Colon (tissue), 2 donors: Measurements from ENCODE around the gene IL18BP.

Source experiments
- FAIRE-seq: peaks from 2 replicates; lab custom pipeline; 2012; peaks lifted over from hg19 to GRCh38; lab: Jason Lieb, UNC
- donor health status: control.
- donor health status: control.

Gene IL18BP

DNA sequence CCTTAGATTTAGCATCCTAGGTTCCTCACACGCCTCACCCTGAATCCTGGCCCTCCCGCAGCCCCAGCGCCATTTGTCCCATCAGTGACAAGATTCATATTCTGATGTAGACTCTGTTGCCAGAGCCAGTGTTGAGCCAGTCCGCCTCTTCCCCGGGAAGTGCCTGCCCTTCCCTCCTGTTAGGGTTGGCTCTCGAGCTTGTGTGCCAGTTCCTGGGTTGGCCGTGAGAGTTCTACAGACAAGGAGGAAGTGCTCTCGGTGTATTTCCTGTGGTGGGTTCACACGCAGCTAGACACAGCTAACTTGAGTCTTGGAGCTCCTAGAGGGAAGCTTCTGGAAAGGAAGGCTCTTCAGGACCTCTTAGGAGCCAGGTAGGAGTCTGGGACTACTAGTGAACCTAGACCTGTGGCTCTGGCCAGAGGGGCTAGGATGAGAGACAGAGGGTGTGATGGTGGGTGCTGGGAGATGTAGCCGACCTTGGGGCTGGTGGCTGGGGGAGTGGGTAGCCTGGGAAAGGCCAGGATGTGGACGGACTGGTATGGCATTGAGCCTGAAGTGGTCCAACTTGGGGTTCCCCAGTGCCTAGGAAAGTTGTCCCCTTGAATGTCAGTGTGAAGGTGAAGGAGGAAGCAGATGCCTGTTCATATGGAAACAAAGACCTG is at the start of gene IL18BP:
Gene IL18BP (plus strand): TSS at position 261 of the 662 bp plus-strand sequence. CDS start 1,076 bp downstream, outside the sequence.
- FAIRE-seq: no peak

DNA sequence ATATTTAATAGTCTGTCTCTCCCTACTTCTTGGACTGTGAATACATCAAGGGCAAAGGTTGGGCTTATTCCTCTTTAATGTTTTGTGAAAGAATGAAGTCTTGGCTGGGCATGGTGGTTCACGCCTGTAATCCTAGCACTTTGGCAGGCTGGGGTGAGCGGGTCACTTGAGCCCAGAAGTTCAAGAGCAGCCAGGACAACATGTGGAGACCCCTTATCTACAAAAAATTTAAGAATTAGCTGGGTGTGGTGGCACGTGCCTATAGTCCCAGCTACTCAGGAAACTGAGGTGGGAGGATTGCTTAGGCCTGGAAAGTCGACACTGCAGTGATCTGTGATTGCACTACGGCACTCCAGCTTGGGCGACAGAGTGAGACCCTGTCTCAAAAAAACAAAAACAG is 49.7 kb upstream of the IL18BP start:
- no peak for FAIRE-seq

DNA sequence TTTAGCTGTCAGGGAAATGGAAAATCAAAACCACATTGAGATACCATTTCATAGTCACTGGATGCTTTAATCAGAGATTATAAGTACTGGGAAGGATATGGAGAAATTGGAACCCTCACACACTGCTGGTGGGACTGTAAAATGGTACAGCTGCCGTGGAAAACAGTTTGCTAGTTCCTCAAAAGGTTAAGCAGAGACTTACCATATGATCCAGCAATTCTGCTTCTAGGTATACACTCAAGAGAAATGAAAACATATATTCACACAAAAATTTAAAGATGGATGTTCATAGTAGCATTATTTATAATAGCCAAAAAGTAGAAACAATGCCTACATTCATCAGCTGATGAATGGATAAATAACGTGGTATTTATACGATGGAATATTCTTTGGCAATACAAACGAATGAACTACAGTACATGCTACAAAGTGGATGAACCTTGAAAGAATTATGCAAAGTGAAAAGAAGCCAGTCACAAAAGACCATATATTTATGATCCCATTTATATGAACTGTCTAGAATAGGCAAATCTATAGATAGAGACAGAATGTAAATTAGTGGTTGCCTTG is 46.9 kb upstream of the IL18BP start:
- FAIRE-seq: no peak

DNA sequence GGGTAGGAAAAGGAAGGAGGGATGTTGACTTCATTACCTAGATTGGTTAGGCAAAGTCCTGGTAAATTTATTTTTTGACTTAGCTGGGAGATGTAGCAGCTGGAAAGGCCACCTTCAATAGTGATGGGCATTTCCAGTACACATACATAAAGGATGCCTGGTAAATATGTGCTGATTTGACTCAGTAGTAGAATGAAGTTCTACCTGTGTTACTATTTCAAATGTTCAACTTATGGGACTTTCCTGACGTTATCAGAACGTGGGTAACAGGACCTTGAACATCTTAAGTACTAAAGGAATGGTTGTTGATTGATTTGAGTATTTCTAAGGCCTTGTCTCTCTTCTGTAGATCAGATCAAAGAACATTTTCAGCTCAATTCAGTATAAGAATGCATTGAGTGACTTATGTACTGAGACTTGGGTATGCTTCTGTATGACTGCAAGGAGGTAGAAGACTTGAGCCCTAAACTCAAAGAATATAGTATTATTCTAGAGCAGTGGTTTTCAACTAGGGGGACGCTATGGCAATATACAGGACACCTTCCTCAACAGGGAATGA is 42.7 kb upstream of the IL18BP start:
- FAIRE-seq: no peak

DNA sequence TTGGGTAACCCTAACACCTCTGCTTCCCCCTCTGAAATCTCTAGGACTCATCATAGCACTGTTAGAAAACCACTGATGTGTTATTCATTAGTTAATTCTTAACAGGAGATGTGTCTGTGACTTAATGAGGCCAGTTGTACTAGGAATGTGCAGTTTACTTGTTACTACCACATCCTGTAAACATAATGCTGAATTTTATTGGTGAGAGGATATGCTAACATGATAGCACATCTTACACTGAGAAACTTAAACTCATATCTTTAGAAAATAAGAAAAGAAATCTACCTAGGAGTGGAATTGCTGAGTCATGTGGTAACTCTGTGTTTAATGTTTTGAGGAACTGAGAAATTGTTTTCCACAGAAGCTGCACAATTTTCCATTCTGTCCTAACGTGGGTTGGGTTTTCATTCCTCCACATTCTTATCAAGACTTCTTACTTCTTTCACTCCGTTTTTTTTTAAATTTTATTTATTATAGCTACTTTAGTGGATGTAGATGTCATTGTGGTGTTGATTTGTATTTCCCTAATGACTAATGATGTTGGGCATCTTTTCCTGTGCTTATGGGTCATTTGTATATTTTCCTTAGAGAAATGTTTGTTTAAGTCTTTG is 36.2 kb upstream of the IL18BP start:
- FAIRE-seq: no peak

DNA sequence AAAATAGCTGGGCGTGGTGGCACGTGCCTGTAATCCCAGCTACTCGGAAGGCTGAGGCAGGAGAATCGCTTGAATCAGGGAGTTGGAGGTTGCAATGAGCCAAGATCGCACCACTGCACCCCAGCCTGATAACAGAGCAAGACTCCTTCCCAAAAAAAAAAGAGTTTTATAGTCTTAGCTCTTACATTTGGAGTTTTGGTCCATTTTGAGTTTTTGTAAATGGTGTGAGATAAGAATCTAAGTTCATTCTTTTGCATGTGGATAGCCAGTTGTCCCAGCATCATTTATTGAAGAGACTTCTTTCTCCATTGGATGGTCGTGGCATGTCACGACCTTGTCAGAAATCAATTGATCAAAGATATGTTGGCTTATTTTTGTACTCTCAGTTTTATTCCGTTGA is 35.2 kb upstream of the IL18BP start:
- no peak for FAIRE-seq

DNA sequence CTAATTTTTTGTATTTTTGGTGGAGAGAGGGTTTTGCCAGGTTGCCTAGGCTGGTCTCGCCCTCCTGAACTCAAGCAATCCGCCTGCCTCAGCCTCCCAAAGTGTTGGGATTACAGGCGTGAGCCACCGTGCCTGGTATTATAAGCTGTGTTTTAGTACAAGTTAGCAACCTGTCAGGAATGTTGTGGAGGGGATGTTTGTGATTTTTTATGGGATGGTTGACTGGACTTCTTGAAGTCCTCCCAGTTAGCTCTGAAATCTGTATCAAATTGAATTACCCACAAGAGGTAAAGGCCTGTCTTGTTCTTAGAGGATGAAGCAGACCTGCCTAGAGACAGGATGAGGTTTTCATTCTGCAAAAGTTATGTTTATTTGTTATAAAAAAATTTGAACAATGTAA is 34.1 kb upstream of the IL18BP start:
- no peak for FAIRE-seq

DNA sequence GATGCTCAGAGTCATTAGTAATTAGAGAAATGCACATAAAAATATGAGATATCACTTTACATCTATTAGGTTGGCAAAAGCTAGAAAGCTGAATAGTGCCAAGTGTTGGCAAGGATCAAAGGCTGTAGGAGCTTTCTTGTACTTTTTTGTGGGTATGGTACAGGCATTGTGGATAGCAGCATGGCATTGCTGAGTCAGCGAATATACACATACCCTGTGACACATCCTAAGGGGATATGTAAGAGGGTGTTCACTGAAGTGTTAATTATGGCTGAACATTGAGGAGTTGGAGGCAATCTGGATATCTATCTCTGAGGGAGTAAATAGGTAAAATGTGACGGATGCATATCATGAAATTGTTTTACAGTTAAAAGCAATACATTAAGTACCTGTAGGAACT is 27.0 kb upstream of the IL18BP start:
- no peak for FAIRE-seq

DNA sequence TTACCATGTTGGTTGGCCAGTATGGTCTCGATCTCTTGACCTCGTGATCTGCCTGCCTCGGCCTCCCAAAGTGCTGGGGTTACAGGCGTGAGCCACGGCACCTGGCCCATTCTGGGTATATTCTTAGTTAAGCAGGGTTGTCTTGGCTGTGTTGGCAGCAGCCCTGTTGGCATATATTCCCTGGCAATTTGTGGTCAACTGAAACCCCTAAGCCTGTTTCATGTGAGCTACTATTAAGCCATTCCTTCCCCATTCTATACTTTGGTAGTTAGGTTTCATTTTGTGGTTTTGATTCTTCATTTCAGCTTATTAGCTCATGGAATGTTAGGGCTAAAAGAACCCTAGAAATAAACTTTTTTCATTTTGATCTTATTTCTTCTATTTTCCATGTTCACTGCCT is 22.2 kb upstream of the IL18BP start:
- no peak for FAIRE-seq

DNA sequence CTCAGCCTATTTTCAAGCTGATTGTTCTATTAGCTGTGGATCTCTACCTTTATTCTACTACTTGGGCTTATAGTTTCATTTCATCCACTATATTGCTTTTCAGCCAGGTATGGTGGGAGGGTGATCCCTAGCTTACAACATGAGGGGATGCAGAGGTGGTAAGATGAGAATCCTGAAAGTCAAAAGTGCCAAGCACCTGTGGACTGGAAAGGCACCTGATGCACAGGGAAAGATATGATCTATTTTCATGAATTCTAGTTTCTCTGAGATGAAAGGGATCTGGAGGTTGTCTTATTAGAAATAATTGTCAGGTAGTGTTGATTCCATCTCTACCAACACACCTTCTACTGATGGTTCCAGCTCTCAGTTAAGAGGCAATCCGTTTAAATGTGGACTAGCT is 21.6 kb upstream of the IL18BP start:
- FAIRE-seq: no peak

DNA sequence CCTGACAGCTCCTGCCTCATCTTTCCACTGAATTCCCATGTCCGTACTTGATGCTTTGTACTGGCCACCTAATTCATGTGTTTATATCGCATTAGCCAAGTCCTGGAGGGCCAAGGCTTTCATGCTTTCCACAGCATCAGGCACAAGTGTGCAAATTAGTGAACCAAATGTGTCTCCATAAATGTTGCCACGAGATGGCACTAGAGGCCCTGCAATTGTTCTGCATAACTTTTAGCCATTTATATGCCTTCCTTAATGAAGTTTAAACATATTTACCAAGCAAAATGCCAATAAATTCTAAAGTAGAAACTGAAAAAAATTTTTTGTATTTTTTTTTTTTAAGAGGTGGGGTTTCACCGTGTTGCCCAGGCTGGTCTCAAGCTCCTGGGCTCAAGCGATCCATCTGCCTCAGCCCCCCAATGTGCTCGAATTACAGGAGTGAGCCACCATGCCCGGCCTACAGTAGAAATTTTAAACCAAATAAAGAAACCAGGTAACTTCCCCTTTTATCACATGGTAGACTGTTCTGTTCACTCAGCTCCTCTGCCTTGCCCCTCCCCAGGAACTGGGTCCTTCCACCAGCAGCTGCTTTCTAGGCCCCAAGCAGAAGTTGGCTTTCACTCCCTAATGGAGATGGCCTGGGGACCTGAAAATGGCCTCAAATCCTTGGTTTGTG is 20.8 kb upstream of the IL18BP start:
- FAIRE-seq: no peak

DNA sequence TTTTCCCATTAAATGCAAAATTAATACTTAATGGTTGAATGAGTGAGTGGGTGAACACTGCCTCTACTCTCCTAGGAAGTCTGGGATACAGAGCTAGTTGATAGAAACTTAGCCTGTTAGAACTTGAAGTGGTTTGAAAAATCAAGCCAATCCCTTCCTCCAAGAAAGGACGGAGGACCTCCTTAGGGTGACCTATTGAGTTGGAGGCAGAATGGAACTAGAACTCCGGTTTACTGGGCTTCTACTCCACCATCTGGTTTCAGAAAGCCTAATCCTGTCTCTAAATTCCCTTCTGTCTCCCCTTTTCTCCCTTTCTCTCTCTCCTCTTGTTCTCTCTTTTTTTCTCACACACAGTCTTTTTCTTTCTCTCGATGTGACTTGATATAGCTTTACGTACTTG is 19.6 kb upstream of the IL18BP start:
- FAIRE-seq: no peak

DNA sequence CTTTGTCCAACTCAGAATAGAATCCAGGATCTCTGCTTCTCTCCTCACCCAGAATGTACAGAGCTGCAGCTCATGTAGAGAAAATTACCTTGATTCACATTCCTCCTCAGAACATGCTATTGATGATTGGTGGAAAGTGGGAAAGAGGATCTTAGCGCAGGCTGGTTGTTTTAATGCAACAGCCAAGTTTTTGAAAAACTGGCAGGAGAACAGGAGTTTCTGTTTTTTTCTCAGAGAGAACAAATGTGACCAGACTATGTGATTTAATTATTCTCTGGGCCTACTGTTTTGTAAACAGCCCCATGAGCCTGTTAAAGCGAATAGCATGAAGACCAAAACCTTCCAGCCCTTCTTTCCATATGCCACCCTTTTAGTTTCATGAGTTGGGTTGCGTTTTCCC is 19.1 kb upstream of the IL18BP start:
- FAIRE-seq: no peak

DNA sequence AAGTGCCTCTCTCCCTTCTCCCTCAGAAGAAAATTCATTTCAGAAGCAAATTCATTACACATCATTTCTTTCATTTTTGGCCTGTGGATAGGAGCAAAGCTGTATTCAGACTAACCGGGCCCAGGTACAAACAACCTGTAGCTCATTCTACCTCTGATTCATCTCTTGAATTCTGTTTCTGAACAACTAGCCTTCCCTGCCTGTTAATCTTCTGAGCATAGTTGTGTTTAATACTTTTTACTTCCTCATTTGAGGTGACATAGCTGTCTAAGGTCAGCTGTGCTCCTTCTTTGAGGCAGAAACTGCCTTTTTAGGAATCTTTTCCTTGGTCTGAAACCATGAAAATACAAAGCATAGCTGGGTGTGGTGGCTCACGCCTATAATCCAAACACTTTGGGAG is 12.6 kb upstream of the IL18BP start:
- no peak for FAIRE-seq

DNA sequence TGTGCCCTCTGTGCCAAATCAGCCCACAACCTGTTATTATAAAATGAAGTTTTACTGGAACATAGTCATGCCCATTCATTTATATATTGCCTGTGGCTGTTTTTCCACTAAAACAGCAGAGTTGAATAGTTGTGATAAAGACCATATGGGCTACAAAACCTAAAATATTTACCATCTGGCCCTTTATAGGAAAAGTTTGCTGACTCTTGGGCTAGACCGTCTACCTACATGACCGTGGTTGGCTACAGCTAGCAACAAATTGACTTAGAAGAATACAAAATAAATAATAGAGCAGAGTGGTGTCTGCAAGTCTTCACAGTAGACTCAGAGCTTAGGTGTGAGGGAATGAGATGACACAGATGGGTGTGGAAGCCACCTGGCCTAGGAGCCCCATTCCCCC is 11.2 kb upstream of the IL18BP start:
- no peak for FAIRE-seq

DNA sequence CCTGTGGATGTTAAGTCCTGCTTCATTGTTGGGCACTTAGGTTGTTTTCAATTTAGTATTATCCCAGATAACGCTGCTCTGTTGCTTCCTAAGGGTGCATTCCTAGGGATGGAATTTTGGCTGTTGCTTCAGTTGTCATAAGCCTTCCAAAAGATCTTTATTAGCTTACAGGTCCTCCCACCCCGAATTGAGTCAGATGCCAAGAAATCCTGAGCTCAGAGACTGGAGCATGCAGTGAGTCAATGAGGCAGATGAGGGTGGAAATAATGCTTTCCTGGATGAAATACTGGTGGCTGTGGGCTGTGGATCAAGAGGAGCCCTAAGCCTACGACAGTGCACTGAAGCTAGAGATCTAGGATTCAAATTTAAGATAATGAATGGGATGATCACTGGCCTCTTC is 10.7 kb upstream of the IL18BP start:
- no peak for FAIRE-seq

DNA sequence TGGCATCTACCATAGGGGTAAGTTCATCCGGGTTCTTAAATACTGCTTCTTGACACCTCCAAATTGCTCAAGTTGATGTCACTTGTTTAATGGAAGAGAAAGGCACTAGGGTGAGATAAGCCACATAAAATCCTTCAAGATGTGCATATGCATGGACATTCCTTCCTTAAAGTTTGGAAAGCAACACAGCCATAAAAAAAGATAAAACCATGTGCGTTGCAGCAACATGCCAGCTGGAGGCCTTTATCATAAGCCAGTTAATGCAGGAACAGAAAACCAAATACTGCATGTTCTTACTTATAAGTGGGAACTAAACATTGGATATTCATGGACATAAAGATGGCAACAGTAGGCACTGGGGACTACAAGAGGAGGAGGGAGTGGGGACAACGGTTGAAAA is 8.0 kb upstream of the IL18BP start:
- FAIRE-seq: no peak

DNA sequence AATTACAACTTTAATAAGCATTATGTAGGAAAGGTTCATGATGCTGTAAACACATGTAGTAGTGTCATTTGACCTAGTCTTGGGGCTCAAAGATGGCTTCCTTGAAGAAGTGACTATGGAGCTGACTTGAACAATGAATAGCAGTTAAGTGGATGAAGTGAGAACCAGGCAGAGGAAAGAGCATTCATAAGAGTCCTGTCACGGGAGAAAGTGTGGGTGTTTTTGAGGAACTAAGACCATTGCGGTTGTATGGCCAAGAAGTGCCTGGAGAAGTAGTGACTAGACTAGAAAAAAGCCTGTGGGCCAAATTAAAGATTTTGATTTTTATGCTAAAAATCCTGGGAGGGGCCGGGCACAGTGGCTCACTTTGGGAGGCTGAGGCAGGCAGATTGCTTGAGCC is 7.2 kb upstream of the IL18BP start:
- no peak for FAIRE-seq

DNA sequence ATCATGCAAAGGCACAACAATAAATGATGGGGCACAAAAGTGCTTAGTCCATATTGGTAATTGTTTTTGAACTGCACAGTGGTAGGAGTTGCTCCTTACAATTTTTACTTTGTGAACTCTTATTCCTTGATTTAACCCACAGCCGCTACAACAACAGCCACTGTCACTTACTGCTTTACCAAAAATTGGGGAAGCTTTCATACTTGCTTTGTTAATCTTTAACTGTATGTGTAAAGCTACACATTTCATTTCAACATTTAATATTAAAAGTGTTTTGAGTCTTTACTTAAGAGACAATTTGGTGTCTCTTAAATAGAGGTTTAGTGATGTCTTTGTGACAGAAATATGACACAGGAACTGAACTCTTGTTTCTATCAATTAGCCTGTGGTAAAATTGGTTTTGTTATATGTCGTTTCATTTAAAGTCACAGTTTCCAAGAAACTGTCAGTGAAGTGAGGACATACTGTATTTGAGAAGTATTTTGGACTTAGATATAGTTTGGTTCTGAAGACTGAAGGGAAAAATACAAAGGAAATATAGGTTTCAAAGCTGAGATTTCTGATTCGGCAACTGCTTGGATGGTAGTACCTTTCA is 6.5 kb upstream of the IL18BP start:
- FAIRE-seq: no peak

DNA sequence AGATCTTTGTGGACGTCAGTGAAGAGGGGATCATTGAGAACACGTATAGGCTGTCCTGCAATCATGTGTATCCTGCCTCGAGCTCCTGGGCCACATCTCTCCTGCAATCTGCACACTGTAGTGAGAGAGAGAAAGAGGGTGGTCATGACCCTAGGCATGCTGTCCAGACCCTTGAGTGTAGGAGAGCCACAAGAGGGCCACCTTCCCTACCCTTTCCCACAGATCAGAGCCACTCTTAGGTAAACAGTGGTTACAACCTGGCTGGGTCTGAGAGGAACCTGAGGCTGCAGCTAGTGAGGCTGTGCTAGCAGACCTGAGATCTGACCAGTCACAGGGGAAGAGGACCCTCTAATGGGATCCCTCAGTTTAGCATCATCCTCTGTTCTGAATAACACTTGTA is 3.9 kb upstream of the IL18BP start:
- no peak for FAIRE-seq

DNA sequence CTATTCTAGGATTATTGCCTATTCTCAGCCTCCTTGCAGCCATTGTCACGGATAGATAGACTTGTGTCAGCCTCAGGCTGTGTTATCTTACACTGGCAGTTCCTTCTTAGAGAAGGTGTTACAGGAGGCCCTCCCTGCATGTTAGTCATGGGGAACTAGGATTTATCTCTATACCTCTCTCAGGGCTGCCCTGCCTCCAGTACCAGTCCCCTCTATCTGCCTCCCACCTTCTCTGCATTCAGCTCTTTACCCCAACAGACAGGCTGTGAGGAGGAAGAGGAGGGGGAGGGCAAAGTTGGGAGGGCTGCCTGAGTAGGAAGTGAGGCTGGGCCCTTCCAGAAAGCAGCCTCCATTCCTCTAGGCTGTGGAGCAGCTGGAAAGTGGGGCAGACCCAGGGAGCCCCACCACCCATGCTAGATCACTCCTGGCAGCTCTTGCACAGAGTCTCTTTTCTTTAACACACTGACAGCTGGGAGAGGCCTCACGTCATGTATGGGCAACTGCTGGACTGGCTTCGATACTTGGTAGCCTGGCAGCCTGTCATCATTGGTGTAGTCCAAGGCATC is 2.9 kb upstream of the IL18BP start:
- no peak for FAIRE-seq

DNA sequence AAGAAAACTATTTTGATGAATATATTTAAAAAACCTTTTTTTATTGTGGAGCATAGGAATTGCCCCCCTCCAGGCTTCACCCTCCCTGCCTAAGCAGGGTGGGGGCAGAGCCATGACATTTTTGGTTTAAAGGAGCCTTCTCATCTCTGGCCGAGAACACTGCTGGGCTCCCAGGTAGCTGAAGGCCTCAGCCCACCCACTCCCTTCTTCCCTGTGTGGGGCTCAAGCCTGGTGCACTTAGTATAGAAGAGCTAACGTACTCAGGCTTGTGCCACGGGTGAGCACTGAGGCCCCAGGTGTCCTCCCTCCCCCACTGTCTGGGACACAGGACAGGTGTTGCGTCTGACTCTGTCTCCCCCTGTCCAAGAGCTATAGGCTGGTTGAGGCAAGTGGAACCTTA is 2.2 kb upstream of the IL18BP start:
- no peak for FAIRE-seq
